GM12878 (cell line): ENCODE data around the gene RIMS1. TPM values are rescaled to one million over a fixed set of nuclear protein-coding genes. Genes with fewer than 3 reads are reported as not detected.

Source experiments
- ATAC-seq: fragments of 200-7000 bp; cut with Tn5 transposase; 3 replicates; pipeline ENCODE4 v1.9.1; 2020; ENCODE audit warnings: mild to moderate bottlenecking, moderate library complexity
- BruUV-seq: library from RNA; stranded (reverse); fragments of 400-500 nt; replicated peaks from 2 replicates; lab custom pipeline; 2021; lab: Mats Ljungman, UMichigan
- CTCF ChIA-PET: fragments of 300-600 bp; sonication (Branson Sonifier 250); formaldehyde crosslinking; extraction: SDS; loops from one replicate; lab custom pipeline; 2021; ENCODE audit warnings: inconsistent platforms; lab: Yijun Ruan, JAX
- POLR2A ChIA-PET: fragments of 350-600 bp; formaldehyde crosslinking; extraction: SDS; loops from one replicate; lab custom pipeline; 2021; ENCODE audit warnings: inconsistent platforms; lab: Charles Lee
- RAD21 ChIA-PET: fragments of 300-600 bp; sonication (Branson Sonifier 250); formaldehyde crosslinking; loops from one replicate; lab custom pipeline; 2023; ENCODE audit warnings: antibody characterized with exemption; ENCODE audit not compliant: unreplicated experiment; lab: Charles Lee
- SMC1A ChIA-PET: fragments of 300-600 bp; sonication (Branson Sonifier 250); formaldehyde crosslinking; loops from one replicate; lab custom pipeline; 2023; ENCODE audit not compliant: unreplicated experiment, uncharacterized antibody; lab: Charles Lee
- DNase-seq: peaks from one replicate; pipeline ENCODE4 v3.0.0-alpha.2; 2011; ENCODE audit warnings: low read depth, low spot score
- FAIRE-seq: peaks from 3 replicates; lab custom pipeline; 2011; peaks lifted over from hg19 to GRCh38; lab: Jason Lieb, UNC
- H2AFZ ChIP-seq: 2 replicates; pipeline ENCODE4 v1.6.0; 2011; ENCODE audit warnings: low read depth, low read length, control low read depth; ENCODE audit not compliant: control insufficient read depth
- H3K27ac ChIP-seq: 2 replicates; pipeline ENCODE4 v1.5.1; 2011; ENCODE audit warnings: control low read depth; ENCODE audit not compliant: control insufficient read depth, insufficient read depth
- H3K27me3 ChIP-seq, 2 experiments: replicated peaks in 1 of 2; 2 replicates each; pipeline versions ENCODE4 v1.6.0 to v1.6.1; 2011; ENCODE audit warnings: low read length in 1 of 2; ENCODE audit not compliant: control insufficient read depth in 2 of 2, insufficient read depth in 2 of 2
- H3K36me3 ChIP-seq, 2 experiments: 2 replicates each; pipeline ENCODE4 v1.5.1; 2011; ENCODE audit warnings: low read length in 1 of 2; ENCODE audit not compliant: control insufficient read depth in 2 of 2, insufficient read depth in 2 of 2
- H3K4me1 ChIP-seq: 2 replicates; pipeline ENCODE4 v1.6.1; 2011; ENCODE audit warnings: mild to moderate bottlenecking, low read length, moderate library complexity, mixed read lengths; ENCODE audit not compliant: control insufficient read depth, insufficient read depth
- H3K4me2 ChIP-seq: 2 replicates; pipeline ENCODE4 v1.6.0; 2011; ENCODE audit warnings: control low read depth; ENCODE audit not compliant: control insufficient read depth, insufficient read depth
- H3K4me3 ChIP-seq: fragments of 200-600 bp; sonication (generic); 2 replicates; pipeline ENCODE4 v1.5.1; 2016
- H3K79me2 ChIP-seq: 2 replicates; pipeline ENCODE4 v1.6.0; 2011; ENCODE audit warnings: low read length; ENCODE audit not compliant: control insufficient read depth, insufficient read depth
- H3K9ac ChIP-seq: 2 replicates; pipeline ENCODE4 v1.8.0; 2011; ENCODE audit warnings: low read length, control low read depth, mixed read lengths; ENCODE audit not compliant: control insufficient read depth, insufficient read depth
- H3K9me3 ChIP-seq: replicated peaks from 3 replicates; pipeline ENCODE4 v1.5.1; 2011; ENCODE audit warnings: mild to moderate bottlenecking, low read length; ENCODE audit not compliant: control insufficient read depth, insufficient read depth
- H4K20me1 ChIP-seq: 2 replicates; pipeline ENCODE4 v1.6.0; 2011; ENCODE audit not compliant: control insufficient read depth, insufficient read depth
- E4F1 ChIP-seq: fragments of 450-650 bp; IDR thresholded peaks from 2 replicates; pipeline ENCODE4 v1.6.1; 2018; ENCODE audit warnings: borderline replicate concordance, mild to moderate bottlenecking; ENCODE audit not compliant: partially characterized antibody
- FOS ChIP-seq: IDR thresholded peaks from 3 replicates; pipeline ENCODE4 v1.6.1; 2011; ENCODE audit warnings: borderline replicate concordance; ENCODE audit not compliant: insufficient read length; ENCODE audit errors: extremely low read depth
- FOXK2 ChIP-seq: fragments of 450-650 bp; IDR thresholded peaks from 2 replicates; pipeline ENCODE4 v1.6.1; 2017; ENCODE audit warnings: mild to moderate bottlenecking, moderate library complexity
- HCFC1 ChIP-seq: fragments of 150-350 bp; IDR thresholded peaks from 2 replicates; pipeline ENCODE4 v1.6.1; 2014; ENCODE audit warnings: low read length
- MTA3 ChIP-seq: IDR thresholded peaks from 2 replicates; pipeline ENCODE4 v1.6.1; 2012; ENCODE audit warnings: low read length, inconsistent platforms, borderline replicate concordance
- NFXL1 ChIP-seq: fragments of 450-650 bp; IDR thresholded peaks from 2 replicates; pipeline ENCODE4 v1.6.1; 2017; ENCODE audit warnings: antibody characterized with exemption, mild to moderate bottlenecking, borderline replicate concordance
- SUPT20H ChIP-seq: IDR thresholded peaks from 2 replicates; pipeline ENCODE4 v1.6.1; 2011; ENCODE audit warnings: low read depth, mild to moderate bottlenecking, low read length, moderate library complexity, borderline replicate concordance; ENCODE audit not compliant: control insufficient read depth
- TCF7 ChIP-seq: IDR thresholded peaks from 2 replicates; pipeline ENCODE4 v1.6.1; 2014; ENCODE audit warnings: antibody characterized with exemption, borderline replicate concordance
- ZBED1 ChIP-seq: IDR thresholded peaks from 2 replicates; pipeline ENCODE4 v1.6.1; 2016; ENCODE audit warnings: borderline replicate concordance
- ZZZ3 ChIP-seq: IDR thresholded peaks from 2 replicates; pipeline ENCODE4 v1.6.1; 2011; ENCODE audit warnings: low read depth; ENCODE audit not compliant: control insufficient read depth, insufficient read length
- WGBS: methylation state at CpG from one replicate; pipeline ENCODE4 v1.1.6; 2016; ENCODE audit warnings: low lambda C conversion rate; ENCODE audit not compliant: insufficient replicate concordance, insufficient coverage; ENCODE audit errors: missing lambda C conversion rate; 5-methylcytosine and 5-hydroxymethylcytosine counted together
- in situ Hi-C: fragments of 300-500 bp; cut with MboI; formaldehyde crosslinking; loops from 9 replicates; pipeline ENCODE4 v1.14.3; 2018; ENCODE audit warnings: mixed read lengths
- intact Hi-C: fragments of 100-400 bp; cut with micrococcal nuclease; formaldehyde crosslinking; loops from one replicate; pipeline ENCODE4 v1.14.2; 2022; ENCODE audit not compliant: unreplicated experiment
- polyA plus RNA-seq, 11 experiments: library from polyadenylated mRNA; depleted of rRNA in 4 of 11; unstranded in 6 of 11; stranded (reverse) in 5 of 11; fragments of >200 nt; fragmentation: Nextera tagmentation in 4 of 11; fragmentation: Illumina TruSeq in 1 of 11; extraction: Ambion mirVana in 4 of 11; extraction: Trizol in 1 of 11; gene quantifications; 1 replicate in 1 of 11; 2 replicates in 10 of 11; pipeline versions ENCODE4 v1.2.1 to v1.2.3, GENCODE V29; 2011 to 2016; ENCODE audit warnings: inconsistent platforms in 2 of 11, missing spikeins in 2 of 11, low read depth in 1 of 11
- total RNA-seq, 4 experiments: library from RNA; depleted of rRNA in 3 of 4; stranded (reverse); fragments of >200 nt in 3 of 4; fragmentation: Illumina TruSeq in 1 of 4; extraction: Trizol in 1 of 4; gene quantifications; 2 replicates each; pipeline versions ENCODE4 v1.2.1 to v1.2.3, GENCODE V29; 2013 to 2021
- TF ChIP-seq, protein P1 (sequence below): fragments of 150-350 bp; IDR thresholded peaks from 2 replicates; pipeline ENCODE4 v1.6.1; 2014; ENCODE audit warnings: mild to moderate bottlenecking, low read depth, low read length

Gene RIMS1
- total and polyA plus RNA-seq, 10 of the 15 experiments (the other 5 are each of a cell fraction or from before 2014, with no cell fraction given): 0.05 to 0.76 (median 0.23) TPM

GRCh38 chr6:72151742-72152141 is 265.4 kb downstream of the RIMS1 start:
- BruUV-seq: no TSS peak
- SMC1A ChIA-PET: no interaction called here
- POLR2A ChIA-PET: no interaction called here
- in situ Hi-C loops: no loop called here
- intact Hi-C loops: no loop called here
- WGBS: 0% methylated on average over 2 of the region's 2 CpGs
- no peak for TF ChIP-seq HCFC1
- TF ChIP-seq ZZZ3: no peak
- TF ChIP-seq, protein P1, sequence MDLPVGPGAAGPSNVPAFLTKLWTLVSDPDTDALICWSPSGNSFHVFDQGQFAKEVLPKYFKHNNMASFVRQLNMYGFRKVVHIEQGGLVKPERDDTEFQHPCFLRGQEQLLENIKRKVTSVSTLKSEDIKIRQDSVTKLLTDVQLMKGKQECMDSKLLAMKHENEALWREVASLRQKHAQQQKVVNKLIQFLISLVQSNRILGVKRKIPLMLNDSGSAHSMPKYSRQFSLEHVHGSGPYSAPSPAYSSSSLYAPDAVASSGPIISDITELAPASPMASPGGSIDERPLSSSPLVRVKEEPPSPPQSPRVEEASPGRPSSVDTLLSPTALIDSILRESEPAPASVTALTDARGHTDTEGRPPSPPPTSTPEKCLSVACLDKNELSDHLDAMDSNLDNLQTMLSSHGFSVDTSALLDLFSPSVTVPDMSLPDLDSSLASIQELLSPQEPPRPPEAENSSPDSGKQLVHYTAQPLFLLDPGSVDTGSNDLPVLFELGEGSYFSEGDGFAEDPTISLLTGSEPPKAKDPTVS: no peak
- TF ChIP-seq TCF7: no peak
- TF ChIP-seq E4F1: no peak
- TF ChIP-seq MTA3: no peak
- no peak for TF ChIP-seq FOS
- no peak for TF ChIP-seq ZBED1
- TF ChIP-seq FOXK2: no peak
- no peak for TF ChIP-seq SUPT20H
- no peak for TF ChIP-seq NFXL1
- Histone ChIP-seq H2AFZ (no peak overlapping the region), H3K79me2 (no peaks in the 10 kb centered on the region), H3K4me2 (no peak overlapping the region), H3K9ac (no peak overlapping the region), H4K20me1 (no peaks in the 10 kb centered on the region), H3K36me3 (no peaks in the 10 kb centered on the region), H3K27me3 (no peaks in the 10 kb centered on the region), H3K9me3 (no peaks in the 10 kb centered on the region; the same call in 1 of the 3 replicates), H3K27ac (no peak overlapping the region), H3K4me3 (no peak overlapping the region), H3K4me1 (no peaks in the 10 kb centered on the region)
- RAD21 ChIA-PET: no interaction called here
- DNase-seq (no peak), ATAC-seq (no peak), FAIRE-seq (no peak)
- CTCF ChIA-PET: no interaction called here
